Measurements from ENCODE around the gene CDNF.

DNA sequence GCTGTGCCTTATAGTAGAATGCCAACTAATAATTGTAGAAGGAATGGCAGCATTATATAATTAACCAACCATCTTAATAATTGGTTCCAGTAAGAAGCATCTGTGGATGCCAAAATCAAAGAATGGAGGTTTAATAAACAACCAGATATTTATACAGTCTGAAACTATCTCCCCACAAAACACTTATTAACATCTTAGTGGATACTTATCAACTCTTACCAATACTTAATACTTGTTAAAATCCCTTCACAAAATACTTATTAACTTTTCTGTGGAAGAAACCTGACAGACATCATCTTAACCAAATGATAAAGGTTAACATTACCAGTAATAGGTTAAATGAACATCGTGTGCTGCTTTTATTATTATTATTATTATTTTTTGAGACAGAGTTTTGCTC, 34.0 kb downstream of the CDNF start:
- TF ChIP-seq, protein P1, sequence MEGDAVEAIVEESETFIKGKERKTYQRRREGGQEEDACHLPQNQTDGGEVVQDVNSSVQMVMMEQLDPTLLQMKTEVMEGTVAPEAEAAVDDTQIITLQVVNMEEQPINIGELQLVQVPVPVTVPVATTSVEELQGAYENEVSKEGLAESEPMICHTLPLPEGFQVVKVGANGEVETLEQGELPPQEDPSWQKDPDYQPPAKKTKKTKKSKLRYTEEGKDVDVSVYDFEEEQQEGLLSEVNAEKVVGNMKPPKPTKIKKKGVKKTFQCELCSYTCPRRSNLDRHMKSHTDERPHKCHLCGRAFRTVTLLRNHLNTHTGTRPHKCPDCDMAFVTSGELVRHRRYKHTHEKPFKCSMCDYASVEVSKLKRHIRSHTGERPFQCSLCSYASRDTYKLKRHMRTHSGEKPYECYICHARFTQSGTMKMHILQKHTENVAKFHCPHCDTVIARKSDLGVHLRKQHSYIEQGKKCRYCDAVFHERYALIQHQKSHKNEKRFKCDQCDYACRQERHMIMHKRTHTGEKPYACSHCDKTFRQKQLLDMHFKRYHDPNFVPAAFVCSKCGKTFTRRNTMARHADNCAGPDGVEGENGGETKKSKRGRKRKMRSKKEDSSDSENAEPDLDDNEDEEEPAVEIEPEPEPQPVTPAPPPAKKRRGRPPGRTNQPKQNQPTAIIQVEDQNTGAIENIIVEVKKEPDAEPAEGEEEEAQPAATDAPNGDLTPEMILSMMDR (IDR thresholded peaks at IDR 0.05; ENCODE audit: low read length): no peak
- no peak for TF ChIP-seq EZH2 (optimal IDR thresholded peaks at IDR 0.05; ENCODE audit: low read depth, low read length)

All from MM.1S (cell line).